Measurements from ENCODE around the gene FBN3.

Gene FBN3

DNA sequence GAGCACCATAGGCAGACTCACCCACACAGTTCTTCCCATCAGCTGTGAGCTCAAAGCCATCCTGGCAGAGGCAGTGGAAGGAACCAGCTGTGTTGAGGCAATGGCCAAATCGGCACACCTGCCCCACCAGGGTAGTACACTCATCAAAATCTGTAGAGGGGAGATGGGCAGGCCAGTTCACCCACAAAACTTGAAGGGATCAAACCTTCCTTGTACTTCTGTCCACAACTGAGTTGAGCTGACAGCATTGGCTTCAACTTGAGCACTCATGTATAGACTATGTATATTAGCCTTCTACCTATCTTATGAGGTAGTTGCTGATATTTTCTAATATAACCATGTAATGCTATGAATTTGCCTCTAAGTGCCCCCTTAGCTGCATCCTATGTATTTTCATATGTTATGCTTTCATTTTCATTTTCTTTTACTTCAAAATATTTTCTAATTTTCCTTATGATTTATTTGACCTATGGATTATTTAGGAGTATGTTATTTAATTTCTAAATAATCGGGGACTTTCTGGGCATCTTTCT lies 54.0 kb downstream of the FBN3 start:
- in situ Hi-C loops (cut with MboI; ENCODE audit: low sequenced_read_pairs): no loop called here

GRCh38 chr19:8094336-8094735 lies 55.1 kb downstream of the FBN3 start:
- in situ Hi-C loops (cut with MboI; ENCODE audit: low sequenced_read_pairs): no loop called here

- in situ Hi-C loops (cut with MboI; ENCODE audit: low sequenced_read_pairs): no loop called here
Measured at GRCh38 chr19:8093740-8094139, 55.7 kb downstream of the FBN3 start.

GRCh38 chr19:8090950-8091349 lies 58.4 kb downstream of the FBN3 start:
- in situ Hi-C loops (cut with MboI; ENCODE audit: low sequenced_read_pairs): no loop called here

- in situ Hi-C loops (cut with MboI; ENCODE audit: low sequenced_read_pairs): no loop called here
Measured at GRCh38 chr19:8089664-8090601, 59.5 kb downstream of the FBN3 start.

GRCh38 chr19:8088752-8089663 lies 60.4 kb downstream of the FBN3 start:
- in situ Hi-C loops (cut with MboI; ENCODE audit: low sequenced_read_pairs): no loop called here

DNA sequence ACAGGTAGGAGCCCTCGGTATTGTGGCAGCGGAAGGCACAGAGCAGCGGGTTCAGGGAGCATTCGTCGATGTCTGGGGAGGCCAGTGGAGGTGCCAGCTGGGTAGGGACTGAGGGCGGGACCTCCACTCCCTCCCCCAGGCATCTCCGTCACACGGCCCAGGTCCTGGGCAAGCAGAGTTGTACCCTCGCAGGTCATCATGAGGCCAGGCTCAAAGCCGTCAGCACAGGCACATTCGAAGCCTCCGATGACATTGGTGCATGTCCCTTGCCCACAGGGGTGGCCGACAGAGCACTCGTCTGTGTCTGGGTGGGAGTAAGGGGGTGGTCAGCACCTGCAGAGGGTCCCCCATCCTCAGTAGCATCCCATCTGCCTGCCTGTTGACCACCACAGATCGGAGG lies 61.5 kb downstream of the FBN3 start:
- in situ Hi-C loops (cut with MboI; ENCODE audit: low sequenced_read_pairs): no loop called here

DNA sequence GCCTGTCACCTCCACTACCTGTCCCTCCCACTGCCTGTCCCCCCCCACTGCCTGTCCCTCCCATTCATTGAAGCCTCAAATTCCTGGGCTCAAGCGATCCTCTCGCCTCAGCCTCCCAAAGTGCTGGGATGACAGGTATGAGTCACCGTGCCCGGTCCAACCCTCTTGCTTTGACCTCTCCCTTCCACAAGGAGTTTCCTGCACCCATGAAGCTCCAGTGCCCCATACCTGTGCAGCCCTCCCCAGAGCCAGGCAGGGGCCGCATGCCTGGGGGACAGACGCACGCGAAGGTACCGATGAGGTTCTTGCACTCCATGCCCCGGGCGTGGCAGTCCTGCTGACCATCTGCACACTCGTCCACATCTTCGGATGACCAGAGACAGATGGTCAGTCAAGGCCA lies 62.5 kb downstream of the FBN3 start:
- in situ Hi-C loops (cut with MboI; ENCODE audit: low sequenced_read_pairs): no loop called here

- in situ Hi-C loops (cut with MboI; ENCODE audit: low sequenced_read_pairs): no loop called here
Measured at GRCh38 chr19:8085598-8086408, 63.6 kb downstream of the FBN3 start.

DNA sequence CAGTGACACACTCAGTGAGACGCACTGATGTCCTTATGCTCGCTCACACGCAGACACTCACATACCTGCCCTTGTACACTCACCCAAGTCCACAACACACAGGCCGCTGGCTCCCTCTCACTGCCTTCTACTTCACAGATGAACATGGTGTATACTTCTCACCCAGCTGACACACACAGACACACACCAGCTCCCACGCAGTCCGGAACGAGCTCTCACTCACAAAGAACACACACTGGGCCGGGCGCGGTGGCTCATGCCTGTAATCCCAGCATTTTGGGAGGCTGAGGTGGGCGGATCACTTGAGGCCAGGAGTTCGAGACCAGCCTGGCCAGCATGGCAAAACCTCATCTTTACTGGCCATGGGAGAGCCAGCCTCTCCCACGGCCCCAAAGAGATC lies 65.2 kb downstream of the FBN3 start:
- in situ Hi-C loops (cut with MboI; ENCODE audit: low sequenced_read_pairs): no loop called here

DNA sequence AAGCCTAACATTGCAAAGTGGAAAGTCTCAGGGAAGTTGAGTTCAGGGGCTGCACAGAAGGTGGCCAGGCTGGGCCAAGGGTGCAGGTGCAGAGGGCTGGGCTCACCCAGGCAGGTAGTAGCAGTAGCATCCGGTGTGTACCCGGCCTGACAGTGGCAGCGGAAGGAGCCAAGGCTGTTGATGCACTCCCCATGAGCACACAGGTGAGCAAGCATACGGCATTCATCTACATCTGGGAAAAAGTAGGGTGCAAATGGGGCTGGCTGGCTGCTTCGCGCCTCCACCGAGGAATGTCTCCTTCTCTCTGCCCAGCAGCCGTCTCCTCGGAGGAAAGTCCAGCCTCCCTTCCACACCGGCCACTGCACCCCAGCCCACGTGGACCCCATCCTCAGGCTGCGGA lies 66.3 kb downstream of the FBN3 start:
- in situ Hi-C loops (cut with MboI; ENCODE audit: low sequenced_read_pairs): no loop called here

GRCh38 chr19:8081569-8082550 lies 67.5 kb downstream of the FBN3 start:
- in situ Hi-C loops (cut with MboI; ENCODE audit: low sequenced_read_pairs): no loop called here

DNA sequence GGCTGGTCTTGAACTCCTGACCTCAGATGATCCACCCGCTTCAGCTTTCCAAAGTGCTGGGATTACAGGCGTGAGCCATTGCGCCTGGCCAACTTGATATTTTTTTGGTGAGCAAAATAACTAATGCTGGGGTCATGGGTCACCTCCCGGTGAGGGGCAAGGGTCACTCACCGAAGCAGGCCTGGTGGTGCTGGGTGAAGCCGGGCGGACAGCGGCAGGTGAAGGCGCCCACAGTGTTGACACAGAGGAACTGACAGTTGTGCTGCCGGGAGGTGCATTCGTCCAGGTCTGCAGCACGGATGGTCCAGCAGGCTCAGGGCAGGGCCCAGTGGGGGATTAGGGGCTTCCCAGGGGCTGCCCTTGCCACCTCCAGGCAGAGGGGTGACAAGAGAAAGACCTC lies 68.6 kb downstream of the FBN3 start:
- in situ Hi-C loops (cut with MboI; ENCODE audit: low sequenced_read_pairs): no loop called here

DNA sequence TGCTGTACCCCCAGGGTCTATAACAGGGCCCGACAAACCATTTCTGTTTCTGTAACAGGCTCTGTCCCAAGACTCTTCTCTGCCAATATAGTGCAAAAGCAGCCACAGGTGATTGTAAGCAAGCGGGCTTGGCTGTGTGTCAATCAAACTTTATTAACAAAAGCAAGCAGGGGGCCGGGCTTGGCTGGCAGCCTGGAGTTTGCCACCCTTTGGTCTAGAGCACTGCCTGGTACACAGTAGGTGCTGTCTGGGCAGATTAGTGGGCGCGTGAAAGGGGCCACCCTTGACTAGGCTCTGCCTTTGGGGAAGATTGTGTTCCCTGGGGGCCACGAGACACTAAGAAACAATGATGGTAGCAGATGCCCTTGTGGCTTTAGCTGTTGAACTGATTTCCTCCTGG lies 69.4 kb downstream of the FBN3 start:
- in situ Hi-C loops (cut with MboI; ENCODE audit: low sequenced_read_pairs): no loop called here

DNA sequence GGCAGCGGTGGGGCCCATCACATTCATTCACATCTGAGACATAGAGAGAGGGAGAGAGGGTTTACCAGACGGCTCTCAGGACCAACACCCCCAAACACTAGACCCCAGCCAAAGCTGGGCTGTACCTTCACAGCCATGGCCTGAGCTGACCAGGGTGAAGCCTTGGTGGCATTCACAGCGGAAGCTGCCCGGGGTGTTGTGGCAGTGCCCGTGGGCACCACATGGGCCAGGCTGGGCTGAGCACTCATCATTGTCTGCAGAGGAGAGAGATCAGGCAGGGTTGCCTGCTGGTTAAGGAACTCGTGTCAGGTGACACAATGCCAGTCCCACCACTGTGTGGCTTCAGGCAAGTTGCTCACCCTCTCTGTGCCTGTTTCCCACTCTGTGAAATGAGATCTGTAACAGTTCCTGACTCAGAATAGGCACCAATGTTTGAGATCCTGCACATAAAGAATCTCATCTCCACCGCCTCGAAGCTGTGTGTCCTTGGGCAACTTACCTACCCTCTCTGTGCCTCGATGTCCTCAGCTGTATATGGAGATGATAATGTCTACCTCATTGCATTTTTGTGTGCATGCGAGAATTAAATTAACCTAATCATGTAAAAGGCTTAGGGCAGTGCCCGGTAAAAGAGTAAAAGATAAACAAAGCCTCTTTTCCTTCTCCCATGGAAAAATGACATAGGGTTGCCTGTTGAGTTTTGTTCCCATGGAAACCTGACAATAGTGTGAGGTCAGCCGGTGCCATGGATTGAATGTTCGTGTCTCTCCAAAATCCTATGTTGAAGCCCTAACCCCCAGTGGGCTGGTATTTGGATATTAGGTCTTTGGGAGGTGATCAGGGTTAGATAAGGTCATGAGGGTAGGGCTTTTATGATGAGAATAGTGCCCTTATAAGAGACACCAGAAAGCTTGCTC lies 74.0 kb downstream of the FBN3 start:
- in situ Hi-C loops (cut with MboI; ENCODE audit: low sequenced_read_pairs): no loop called here

GRCh38 chr19:8074501-8074900 lies 74.9 kb downstream of the FBN3 start:
- in situ Hi-C loops (cut with MboI; ENCODE audit: low sequenced_read_pairs): no loop called here

DNA sequence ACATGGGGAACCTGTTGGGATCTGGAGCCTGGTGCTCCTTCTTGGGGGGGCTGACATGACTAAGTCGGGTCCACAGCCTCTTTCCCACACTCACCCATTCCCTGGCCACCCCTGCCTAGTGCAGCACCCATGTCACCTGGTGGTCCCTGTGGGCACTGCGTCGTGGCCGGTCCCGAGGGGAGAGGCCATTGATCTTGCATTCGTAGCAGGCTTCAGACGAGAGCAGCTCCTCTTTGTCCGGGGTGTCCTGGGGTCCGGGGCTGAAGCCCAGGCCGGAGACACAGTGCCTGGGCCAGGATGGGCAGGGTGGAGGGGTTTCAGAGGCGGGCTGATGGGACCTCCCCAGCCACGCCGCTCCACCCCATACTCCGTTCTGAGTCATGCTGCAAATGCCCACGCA lies 77.5 kb downstream of the FBN3 start:
- in situ Hi-C loops (cut with MboI; ENCODE audit: low sequenced_read_pairs): no loop called here

Data from HL-60/S4 (cell line).